Endothelial cell of umbilical vein (primary cell): ENCODE results near the gene NCS1. TPM values are rescaled to one million over a fixed set of nuclear protein-coding genes. Genes with fewer than 3 reads are reported as not detected.

Source experiments
- BruUV-seq: library from RNA; stranded (reverse); fragments of 400-500 nt; replicated peaks from 2 replicates; lab custom pipeline; 2021; lab: Mats Ljungman, UMichigan
- CTCF ChIA-PET: fragments of 300-600, 350-600 bp; sonication (Branson Sonifier 250); formaldehyde crosslinking; loops from one replicate; lab custom pipeline; 2021; ENCODE audit warnings: antibody characterized with exemption, inconsistent platforms; lab: Charles Lee
- POLR2A ChIA-PET: fragments of 300-600, 350-600 bp; sonication (Branson Sonifier 250); formaldehyde crosslinking; loops from one replicate; lab custom pipeline; 2021; ENCODE audit warnings: antibody characterized with exemption, inconsistent platforms; lab: Charles Lee
- DNase-seq: peaks from one replicate; pipeline ENCODE4 v3.0.0-alpha.2; 2011; ENCODE audit warnings: low read depth, low spot score
- FAIRE-seq: peaks from 2 replicates; lab custom pipeline; 2011; peaks lifted over from hg19 to GRCh38; lab: Jason Lieb, UNC
- H2AFZ ChIP-seq: 2 replicates; pipeline ENCODE4 v1.6.0; 2012; ENCODE audit warnings: low read depth, low read length, control low read depth, inconsistent platforms
- H3K27ac ChIP-seq: 2 replicates; pipeline ENCODE4 v1.5.1; 2011; ENCODE audit warnings: low read depth, mild to moderate bottlenecking, control low read depth, low read length, moderate library complexity; ENCODE audit not compliant: insufficient read depth
- H3K27me3 ChIP-seq, 2 experiments: 2 replicates each; pipeline versions ENCODE4 v1.6.0 to v1.6.1; 2011; ENCODE audit warnings: low read length in 2 of 2, mixed read lengths in 1 of 2; ENCODE audit not compliant: control insufficient read depth in 2 of 2, insufficient read depth in 2 of 2
- H3K36me3 ChIP-seq, 2 experiments: 2 replicates in 1 of 2; 3 replicates in 1 of 2; pipeline ENCODE4 v1.5.1; 2011; ENCODE audit warnings: low read length in 2 of 2, mild to moderate bottlenecking in 1 of 2, moderate library complexity in 1 of 2; ENCODE audit not compliant: control insufficient read depth in 2 of 2, insufficient read depth in 2 of 2; ENCODE audit errors: extremely low read depth in 1 of 2
- H3K4me1 ChIP-seq: 3 replicates; pipeline ENCODE4 v1.5.1; 2011; ENCODE audit warnings: mild to moderate bottlenecking, low read length; ENCODE audit not compliant: control insufficient read depth, insufficient read depth; ENCODE audit errors: extremely low read depth
- H3K4me2 ChIP-seq: 2 replicates; pipeline ENCODE4 v1.6.1; 2011; ENCODE audit warnings: low read length, control low read depth, mixed read lengths; ENCODE audit not compliant: insufficient read depth
- H3K4me3 ChIP-seq, 3 experiments: fragments of 200-600 bp in 1 of 3; sonication (generic), shearing (Covaris generic) in 1 of 3; replicated peaks in 1 of 3; 2 replicates each; pipeline ENCODE4 v1.5.1; 2011 to 2016; ENCODE audit warnings: control low read depth in 3 of 3, low read length in 3 of 3, mild to moderate bottlenecking in 2 of 3, inconsistent platforms in 1 of 3, low read depth in 1 of 3, moderate library complexity in 1 of 3; ENCODE audit not compliant: insufficient read depth in 1 of 3
- H3K79me2 ChIP-seq: 2 replicates; pipeline ENCODE4 v1.6.0; 2012; ENCODE audit warnings: low read length, inconsistent platforms; ENCODE audit not compliant: control insufficient read depth, insufficient read depth
- H3K9ac ChIP-seq: replicated peaks from 2 replicates; pipeline ENCODE3; 2011; ENCODE audit warnings: low read length, control low read depth; ENCODE audit not compliant: insufficient read depth; ENCODE audit errors: extremely low read depth
- H3K9me1 ChIP-seq: replicated peaks from 3 replicates; pipeline ENCODE4 v1.6.0; 2011; ENCODE audit warnings: mild to moderate bottlenecking, low read length; ENCODE audit not compliant: control insufficient read depth, insufficient read depth; ENCODE audit errors: extremely low read depth
- H3K9me3 ChIP-seq: replicated peaks from 2 replicates; pipeline ENCODE4 v1.5.1; 2012; ENCODE audit warnings: low read length, inconsistent platforms; ENCODE audit not compliant: control insufficient read depth, insufficient read depth
- H4K20me1 ChIP-seq: replicated peaks from 2 replicates; pipeline ENCODE3; 2011; ENCODE audit warnings: mild to moderate bottlenecking, low read length; ENCODE audit not compliant: control insufficient read depth, insufficient read depth; ENCODE audit errors: extremely low read depth
- EZH2 ChIP-seq: IDR thresholded peaks from 2 replicates; pipeline ENCODE4 v1.6.1; 2012; ENCODE audit warnings: borderline replicate concordance, low read depth, mild to moderate bottlenecking, moderate library complexity, low read length, inconsistent platforms; ENCODE audit not compliant: severe bottlenecking
- FOS ChIP-seq: IDR thresholded peaks from 2 replicates; pipeline ENCODE4 v1.6.1; 2011; ENCODE audit warnings: mild to moderate bottlenecking, low read length, moderate library complexity, borderline replicate concordance; ENCODE audit not compliant: insufficient read depth
- GATA2 ChIP-seq: IDR thresholded peaks from 2 replicates; pipeline ENCODE4 v1.7.0; 2011; ENCODE audit warnings: low read depth, mild to moderate bottlenecking, moderate library complexity, mixed read lengths, low read length; ENCODE audit not compliant: insufficient read length, insufficient read depth
- JUN ChIP-seq: IDR thresholded peaks from 2 replicates; pipeline ENCODE4 v1.6.1; 2011; ENCODE audit warnings: borderline replicate concordance, low read depth; ENCODE audit not compliant: insufficient read length, insufficient read depth
- MAX ChIP-seq: IDR thresholded peaks from 2 replicates; pipeline ENCODE4 v1.6.1; 2011; ENCODE audit not compliant: insufficient read depth, insufficient read length
- MYC ChIP-seq: IDR thresholded peaks from one replicate; pipeline ENCODE4 v1.6.1; 2011; ENCODE audit warnings: mild to moderate bottlenecking, low read depth, low read length
- POLR2A ChIP-seq: IDR thresholded peaks from 2 replicates; pipeline ENCODE4 v1.6.1; 2012; ENCODE audit warnings: low read depth, mild to moderate bottlenecking, control low read depth, low read length
- POLR2AphosphoS5 ChIP-seq: IDR thresholded peaks from 2 replicates; pipeline ENCODE4 v1.6.1; 2012; ENCODE audit warnings: low read depth, mild to moderate bottlenecking, control low read depth, low read length, moderate library complexity; ENCODE audit not compliant: insufficient read depth
- dilution Hi-C: fragments of 300-500 bp; cut with MboI; formaldehyde crosslinking; loops from one replicate; pipeline ENCODE4 v1.15.0; 2019; ENCODE audit warnings: low sequenced_read_pairs; ENCODE audit not compliant: extremely low pct_ligation_motif_present
- intact Hi-C: fragments of 100-400 bp; cut with micrococcal nuclease; formaldehyde crosslinking; loops from one replicate; pipeline ENCODE4 v1.10.0; 2022
- polyA plus RNA-seq, 4 experiments: library from polyadenylated mRNA; depleted of rRNA in 3 of 4; stranded (reverse) in 3 of 4; unstranded in 1 of 4; fragments of >200 nt; gene quantifications; 2 replicates each; pipeline versions ENCODE4 v1.2.1 to v1.2.3, GENCODE V29; 2011 to 2012; ENCODE audit warnings: missing spikeins in 1 of 4
- total RNA-seq: library from RNA; stranded (reverse); gene quantifications from 2 replicates; pipeline ENCODE4 v1.2.3, GENCODE V29; 2021
- TF ChIP-seq, protein P1 (sequence below), 2 donors: IDR thresholded peaks; 1 replicate in 1 of 2; 2 replicates in 1 of 2; pipeline ENCODE4 v1.5.1; 2011; ENCODE audit warnings: low read length in 2 of 2, mild to moderate bottlenecking in 2 of 2, moderate library complexity in 2 of 2, control low read depth in 1 of 2, inconsistent platforms in 1 of 2, low read depth in 1 of 2; ENCODE audit not compliant: insufficient read depth in 1 of 2; ENCODE audit errors: extremely low read depth in 1 of 2

Gene NCS1
- total and polyA plus RNA-seq, 2 donors (not counting 3 experiments of a cell fraction or from before 2014, with no cell fraction given): 53.6 to 77.4 TPM

DNA sequence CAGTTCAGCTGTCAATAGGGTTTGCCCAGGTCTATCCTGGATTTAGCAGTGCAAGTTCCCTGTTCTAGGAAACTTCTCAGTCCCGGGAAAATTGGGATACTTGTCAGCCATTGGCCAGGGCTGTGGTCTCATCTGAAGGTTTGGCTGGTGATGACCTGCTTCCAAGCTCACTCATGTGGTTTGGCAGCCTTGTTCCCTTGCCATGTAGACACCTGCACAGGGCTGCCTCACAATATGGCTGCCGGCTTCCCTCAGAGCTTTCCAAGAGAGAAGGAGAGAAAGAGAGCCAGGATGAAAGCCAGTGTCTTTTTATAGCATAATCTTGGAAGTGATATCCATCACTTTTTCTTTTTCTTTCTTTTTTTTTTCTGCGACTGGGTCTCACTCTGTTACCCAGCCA, 55.6 kb downstream of the NCS1 start:
- TF ChIP-seq POLR2AphosphoS5: no peak
- TF ChIP-seq EZH2: no peak
- TF ChIP-seq MYC: no peak
- TF ChIP-seq, protein P1, sequence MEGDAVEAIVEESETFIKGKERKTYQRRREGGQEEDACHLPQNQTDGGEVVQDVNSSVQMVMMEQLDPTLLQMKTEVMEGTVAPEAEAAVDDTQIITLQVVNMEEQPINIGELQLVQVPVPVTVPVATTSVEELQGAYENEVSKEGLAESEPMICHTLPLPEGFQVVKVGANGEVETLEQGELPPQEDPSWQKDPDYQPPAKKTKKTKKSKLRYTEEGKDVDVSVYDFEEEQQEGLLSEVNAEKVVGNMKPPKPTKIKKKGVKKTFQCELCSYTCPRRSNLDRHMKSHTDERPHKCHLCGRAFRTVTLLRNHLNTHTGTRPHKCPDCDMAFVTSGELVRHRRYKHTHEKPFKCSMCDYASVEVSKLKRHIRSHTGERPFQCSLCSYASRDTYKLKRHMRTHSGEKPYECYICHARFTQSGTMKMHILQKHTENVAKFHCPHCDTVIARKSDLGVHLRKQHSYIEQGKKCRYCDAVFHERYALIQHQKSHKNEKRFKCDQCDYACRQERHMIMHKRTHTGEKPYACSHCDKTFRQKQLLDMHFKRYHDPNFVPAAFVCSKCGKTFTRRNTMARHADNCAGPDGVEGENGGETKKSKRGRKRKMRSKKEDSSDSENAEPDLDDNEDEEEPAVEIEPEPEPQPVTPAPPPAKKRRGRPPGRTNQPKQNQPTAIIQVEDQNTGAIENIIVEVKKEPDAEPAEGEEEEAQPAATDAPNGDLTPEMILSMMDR (IDR thresholded peaks at IDR 0.05; ENCODE audit: extremely low read depth in 1 of 2, insufficient read depth in 1 of 2, low read depth in 1 of 2, low read length in 2 of 2): no peak
- TF ChIP-seq GATA2: no peak
- TF ChIP-seq JUN: no peak
- no peak for TF ChIP-seq MAX
- TF ChIP-seq FOS: no peak
- no peak for TF ChIP-seq POLR2A
- Histone ChIP-seq H3K9me3 (no peaks in the 10 kb centered on the region), H3K27me3 (no peaks in the 10 kb centered on the region), H3K9ac (no peak overlapping the region), H3K4me3 (no peak overlapping the region), H3K4me1 (no peaks in the 10 kb centered on the region), H4K20me1 (no peaks in the 10 kb centered on the region), H2AFZ (no peak overlapping the region), H3K27ac (no peak overlapping the region), H3K79me2 (no peaks in the 10 kb centered on the region), H3K9me1 (no peaks in the 10 kb centered on the region), H3K36me3 (peaks cover 1 to 10% of the 10 kb centered on the region in 2 experiments), H3K4me2 (no peak overlapping the region)
- DNase-seq: no peak
- FAIRE-seq: no peak
- BruUV-seq: no TSS peak
- POLR2A ChIA-PET: no interaction called here
- dilution Hi-C loops: no loop called here
- intact Hi-C loops: no loop called here
- CTCF ChIA-PET: interaction anchor here (2.4 kb wide), 1 partner anchor 8 kb away, joined by 13 read pairs; no protein-coding TSS in a partner anchor
